Epithelial cell of proximal tubule (primary cell): Measurements from ENCODE around the gene NFIC. TPM values are rescaled to one million over a fixed set of nuclear protein-coding genes. Genes with fewer than 3 reads are reported as not detected.

Source experiments
- DNase-seq: peaks from one replicate; pipeline ENCODE4 v3.0.0-alpha.2; 2011; ENCODE audit warnings: low read depth
- H3K4me3 ChIP-seq: 2 replicates; pipeline ENCODE4 v1.5.1; 2011; ENCODE audit warnings: low read depth, mild to moderate bottlenecking, low read length
- CTCF ChIP-seq: conservative IDR thresholded peaks from 2 replicates; pipeline ENCODE4 v1.5.1; 2012; ENCODE audit warnings: low read depth, mild to moderate bottlenecking, low read length
- total RNA-seq: library from RNA; depleted of rRNA; stranded (reverse); fragments of >200 nt; gene quantifications from 2 replicates; pipeline ENCODE4 v1.2.3, GENCODE V29; 2015

Gene NFIC
- total RNA-seq, 1 donor from 2014 or later, result 16.8 TPM

- H3K4me3 ChIP-seq, result no peak overlapping the region
- DNase-seq, result no peak
- TF ChIP-seq CTCF, result no peak
Observed at GRCh38 chr19:3474614-3475013, 108.2 kb downstream of the NFIC start.

GRCh38 chr19:3475449-3475848 is 109.1 kb downstream of the NFIC start:
- H3K4me3 ChIP-seq, result no peak overlapping the region
- TF ChIP-seq CTCF, result no peak
- DNase-seq, result no peak

- no peak for TF ChIP-seq CTCF
- H3K4me3 ChIP-seq, result no peak overlapping the region
- no peak for DNase-seq
Observed at GRCh38 chr19:3476830-3477229, 110.4 kb downstream of the NFIC start.

DNA sequence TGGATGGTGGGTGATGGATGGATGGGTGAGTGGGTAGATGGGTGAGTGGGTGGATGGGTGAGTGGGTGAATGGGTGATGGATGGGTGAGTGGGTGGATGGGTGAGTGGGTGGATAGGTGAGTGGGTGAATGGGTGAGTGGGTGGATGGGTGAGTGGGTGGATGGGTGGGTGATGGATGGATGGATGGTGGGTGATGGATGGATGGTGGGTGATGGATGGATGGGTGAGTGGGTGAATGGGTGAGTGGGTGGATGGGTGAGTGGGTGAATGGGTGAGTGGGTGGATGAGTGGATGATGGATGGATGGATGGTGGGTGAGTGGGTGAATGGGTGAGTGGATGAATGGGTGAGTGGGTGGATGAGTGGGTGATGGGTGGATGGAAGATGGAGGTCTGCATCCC is 111.1 kb downstream of the NFIC start:
- no peak overlapping the region for H3K4me3 ChIP-seq
- no peak for TF ChIP-seq CTCF
- no peak for DNase-seq

DNA sequence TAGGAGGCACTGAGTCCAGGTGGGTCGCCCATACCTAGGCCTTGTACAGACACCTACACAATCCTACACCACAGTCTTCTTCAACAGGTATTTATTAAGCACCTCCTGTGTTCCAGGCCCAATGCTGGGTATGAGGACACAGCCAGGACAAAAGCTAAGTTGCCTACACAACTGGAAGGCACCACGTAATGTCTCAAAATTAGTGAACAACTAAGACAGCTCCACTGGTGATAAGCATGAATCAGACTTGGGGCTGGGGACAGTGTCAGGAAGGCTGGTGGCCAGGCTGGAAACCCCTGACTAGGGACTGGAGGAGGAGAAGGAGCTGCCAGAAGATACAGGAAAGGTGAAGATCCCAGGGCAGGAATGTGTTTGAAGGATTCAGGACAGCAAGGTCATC is 111.6 kb downstream of the NFIC start:
- DNase-seq, result no peak
- TF ChIP-seq CTCF, result no peak

GRCh38 chr19:3478409-3479176 is 112.2 kb downstream of the NFIC start:
- no peak for TF ChIP-seq CTCF

More for the DNA sequence above, 111.6 kb downstream of the NFIC start:
- no peak overlapping the region for H3K4me3 ChIP-seq

DNA sequence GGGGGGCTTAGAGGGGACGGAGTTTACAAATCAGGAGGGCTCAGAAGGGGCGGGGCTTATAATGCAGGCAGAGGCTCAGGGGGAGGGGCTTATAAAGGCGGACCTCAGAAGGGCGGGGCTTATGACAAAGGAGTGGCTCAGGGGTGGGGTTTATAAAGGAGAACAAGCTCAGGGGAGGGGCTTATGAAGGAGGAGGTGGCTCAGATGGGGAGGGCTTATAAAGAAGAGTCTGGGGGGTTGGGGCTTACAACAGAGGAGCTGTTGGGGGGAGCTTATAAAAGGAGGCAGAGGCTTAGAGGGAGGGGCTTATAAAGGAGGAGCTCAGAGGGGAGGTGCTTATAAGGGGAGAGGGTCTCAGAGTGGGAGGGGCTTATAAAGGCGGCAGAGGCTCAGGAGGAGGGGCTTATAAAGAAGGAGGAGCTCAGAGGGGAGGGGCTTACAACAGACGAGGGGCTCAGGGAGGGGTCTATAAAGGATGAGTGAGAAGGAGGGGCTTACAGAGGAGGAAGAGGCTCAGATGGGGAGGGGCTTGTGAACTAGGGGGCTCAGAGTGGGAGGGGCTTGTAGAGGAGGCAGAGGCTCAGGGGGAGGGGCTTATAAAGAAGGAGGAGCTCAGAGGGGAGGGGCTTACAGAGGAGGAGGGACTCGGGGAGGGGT is 112.9 kb downstream of the NFIC start:
- H3K4me3 ChIP-seq, result no peak overlapping the region
- TF ChIP-seq CTCF, result no peak
- DNase-seq, result no peak

More at GRCh38 chr19:3478409-3479176, 112.2 kb downstream of the NFIC start:
- no peak overlapping the region for H3K4me3 ChIP-seq
- no peak for DNase-seq
